NT2/D1 (cell line): Measurements from ENCODE around the gene SNRPA.

Experiments used
- SUZ12 ChIP-seq: IDR thresholded peaks from 2 replicates; pipeline ENCODE4 v1.6.1; 2011; ENCODE audit not compliant: insufficient read length, insufficient read depth; ENCODE audit errors: extremely low read depth
- ZNF274 ChIP-seq: IDR thresholded peaks from 2 replicates; pipeline ENCODE4 v1.6.1; 2011; ENCODE audit warnings: mild to moderate bottlenecking, low read depth, low read length

GRCh38 chr19:40726279-40726678, 24.7 kb upstream of the SNRPA start:
- TF ChIP-seq ZNF274 = no peak
- TF ChIP-seq SUZ12 = no peak
